ENCODE measurements around the gene LARGE1.

Gene LARGE1

GRCh38 chr22:33817512-33818127 is 102.7 kb downstream of the LARGE1 start:
- DNase-seq (ENCODE audit: low read depth): no peak

GRCh38 chr22:33812360-33812977 is 107.8 kb downstream of the LARGE1 start:
- no peak for DNase-seq (ENCODE audit: low read depth)

- no peak for DNase-seq (ENCODE audit: low read depth)
Measured at GRCh38 chr22:33811686-33812085, 108.6 kb downstream of the LARGE1 start.

- no peak for DNase-seq (ENCODE audit: low read depth)
Measured at GRCh38 chr22:33811208-33811607, 109.1 kb downstream of the LARGE1 start.

GRCh38 chr22:33807470-33807869 is 112.8 kb downstream of the LARGE1 start:
- DNase-seq (ENCODE audit: low read depth): no peak

- DNase-seq (ENCODE audit: low read depth): no peak
Measured at GRCh38 chr22:33806191-33806590, 114.1 kb downstream of the LARGE1 start.

- DNase-seq (ENCODE audit: low read depth): no peak
Measured at GRCh38 chr22:33803371-33804282, 116.6 kb downstream of the LARGE1 start.

- DNase-seq (ENCODE audit: low read depth): no peak
Measured at GRCh38 chr22:33798401-33798800, 121.9 kb downstream of the LARGE1 start.

GRCh38 chr22:33796494-33796893 is 123.8 kb downstream of the LARGE1 start:
- DNase-seq (ENCODE audit: low read depth): no peak

GRCh38 chr22:33793475-33793874 is 126.8 kb downstream of the LARGE1 start:
- DNase-seq (ENCODE audit: low read depth): no peak

GRCh38 chr22:33792832-33793231 is 127.4 kb downstream of the LARGE1 start:
- DNase-seq (ENCODE audit: low read depth): no peak

- no peak for DNase-seq (ENCODE audit: low read depth)
Measured at GRCh38 chr22:33789690-33790253, 130.5 kb downstream of the LARGE1 start.

- DNase-seq (ENCODE audit: low read depth): no peak
Measured at GRCh38 chr22:33788927-33789326, 131.3 kb downstream of the LARGE1 start.

GRCh38 chr22:33787645-33788456 is 132.4 kb downstream of the LARGE1 start:
- no peak for DNase-seq (ENCODE audit: low read depth)

- DNase-seq (ENCODE audit: low read depth): no peak
Measured at GRCh38 chr22:33786149-33786548, 134.1 kb downstream of the LARGE1 start.

- no peak for DNase-seq (ENCODE audit: low read depth)
Measured at GRCh38 chr22:33785283-33785968, 134.8 kb downstream of the LARGE1 start.

- DNase-seq (ENCODE audit: low read depth): no peak
Measured at GRCh38 chr22:33781411-33781810, 138.9 kb downstream of the LARGE1 start.

- DNase-seq (ENCODE audit: low read depth): no peak
Measured at GRCh38 chr22:33780531-33781136, 139.6 kb downstream of the LARGE1 start.

GRCh38 chr22:33779243-33779642 is 141.0 kb downstream of the LARGE1 start:
- no peak for DNase-seq (ENCODE audit: low read depth)

- no peak for DNase-seq (ENCODE audit: low read depth)
Measured at GRCh38 chr22:33776491-33776890, 143.8 kb downstream of the LARGE1 start.

- no peak for DNase-seq (ENCODE audit: low read depth)
Measured at GRCh38 chr22:33774781-33775180, 145.5 kb downstream of the LARGE1 start.
